Thoracic aorta (tissue), 2 donors: ENCODE data around the gene RNASE3. TPM values are rescaled to one million over a fixed set of nuclear protein-coding genes. Genes with fewer than 3 reads are reported as not detected.
A peak's percentile ranks its signal among the peaks of the same experiment; 100 is the strongest.
"Not testable (repeated sequence)": the region's sequence is repeated elsewhere in the genome, so short reads cannot be mapped to it uniquely, and the experiment has no call there.

Experiments used
- ATAC-seq: fragments of 150-250 bp; one replicate; pipeline ENCODE4 v1.8.0; 2017; ENCODE audit warnings: low read depth; ENCODE audit not compliant: insufficient number of reproducible peaks, low FRiP score
- DNase-seq: peaks from one replicate; pipeline ENCODE4 v3.0.0-alpha.2; 2020; ENCODE audit warnings: low spot score
- H3K27ac ChIP-seq, 2 donors: fragments of 200-600 bp; sonication (generic); 1 replicate in 1 of 2; 2 replicates in 1 of 2; pipeline ENCODE4 v1.5.1; 2016; ENCODE audit warnings: mild to moderate bottlenecking in 2 of 2, moderate library complexity in 2 of 2
- H3K27me3 ChIP-seq: fragments of 200-600 bp; sonication (generic); replicated peaks from 2 replicates; pipeline ENCODE4 v1.6.0; 2016; ENCODE audit warnings: mild to moderate bottlenecking; ENCODE audit not compliant: insufficient read depth
- H3K36me3 ChIP-seq: fragments of 200-600 bp; sonication (generic); one replicate; pipeline ENCODE4 v1.5.1; 2016
- H3K4me1 ChIP-seq, 2 donors: fragments of 200-600 bp; sonication (generic); 1 replicate in 1 of 2; 2 replicates in 1 of 2; pipeline versions ENCODE4 v1.5.1 to v1.6.0; 2016; ENCODE audit warnings: low read depth in 2 of 2, mild to moderate bottlenecking in 1 of 2; ENCODE audit not compliant: control insufficient read depth in 1 of 2
- H3K4me3 ChIP-seq: fragments of 200-600 bp; sonication (generic); 2 replicates; pipeline ENCODE4 v1.5.1; 2016; ENCODE audit warnings: mild to moderate bottlenecking
- H3K9me3 ChIP-seq: fragments of 200-600 bp; sonication (generic); 2 replicates; pipeline ENCODE4 v1.5.1; 2016
- total RNA-seq, 2 donors: library from RNA; depleted of rRNA; stranded (reverse); fragments of >200 nt; gene quantifications; one replicate each; pipeline versions ENCODE4 v1.1.0 to v1.2.3, GENCODE V29; 2016
- TF ChIP-seq, protein P1 (sequence below): fragments of 200-600 bp; sonication (generic); IDR thresholded peaks from one replicate; pipeline ENCODE4 v1.5.1; 2019; ENCODE audit warnings: antibody characterized with exemption

The RNASE3 gene
- total RNA-seq, 2 donors from 2014 or later, result not detected

DNA sequence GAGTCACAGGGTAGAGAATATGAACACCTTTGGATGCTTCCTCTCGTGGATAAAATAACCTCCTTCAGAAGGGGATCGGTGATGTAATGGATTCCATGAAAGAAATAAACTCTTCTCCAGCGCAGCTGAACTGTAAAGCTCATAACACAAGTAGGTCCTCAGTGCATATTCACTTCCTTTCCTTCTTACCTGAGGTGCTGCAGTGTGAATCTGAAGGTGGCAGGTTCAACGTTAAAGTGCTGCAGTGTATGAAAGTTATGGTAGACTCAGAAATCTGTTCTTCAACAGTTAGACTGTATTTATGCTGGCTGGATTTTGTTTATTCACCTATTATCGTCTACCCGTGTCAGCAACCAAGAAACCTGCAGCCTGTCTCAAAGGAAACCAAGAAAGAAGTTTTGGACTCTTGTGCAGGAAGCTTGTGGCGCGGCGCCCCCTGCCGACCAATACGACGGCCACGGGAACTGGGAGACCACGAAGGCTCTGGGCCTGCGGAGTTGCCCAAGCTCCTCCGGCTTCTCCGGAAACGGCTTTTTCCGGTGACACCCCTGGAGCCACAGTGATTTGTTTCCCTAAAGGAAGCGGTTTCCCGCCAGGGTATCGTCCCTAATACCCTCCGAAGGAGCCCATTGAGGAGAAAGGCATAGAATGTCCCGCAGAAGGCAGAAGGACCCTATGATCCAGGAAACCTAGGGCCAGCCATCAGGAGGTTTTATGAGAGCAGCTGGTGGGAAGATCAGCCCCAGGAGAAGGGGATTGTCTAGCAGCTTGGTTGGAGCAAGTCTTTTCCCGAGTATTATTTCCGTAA lies 17.6 kb upstream of the RNASE3 start:
- Histone ChIP-seq H3K9me3 (no peaks in the 10 kb centered on the region), H3K27me3 (no peaks in the 10 kb centered on the region), H3K36me3 (no peaks in the 10 kb centered on the region), H3K4me1 (peaks cover 0 to 7% of the 10 kb centered on the region in 2 donors), H3K27ac (no peak overlapping the region), H3K4me3 (peak overlapping the region; percentile 55)
- peak; percentile 28 for DNase-seq
- no peak for ATAC-seq
- TF ChIP-seq, protein P1, sequence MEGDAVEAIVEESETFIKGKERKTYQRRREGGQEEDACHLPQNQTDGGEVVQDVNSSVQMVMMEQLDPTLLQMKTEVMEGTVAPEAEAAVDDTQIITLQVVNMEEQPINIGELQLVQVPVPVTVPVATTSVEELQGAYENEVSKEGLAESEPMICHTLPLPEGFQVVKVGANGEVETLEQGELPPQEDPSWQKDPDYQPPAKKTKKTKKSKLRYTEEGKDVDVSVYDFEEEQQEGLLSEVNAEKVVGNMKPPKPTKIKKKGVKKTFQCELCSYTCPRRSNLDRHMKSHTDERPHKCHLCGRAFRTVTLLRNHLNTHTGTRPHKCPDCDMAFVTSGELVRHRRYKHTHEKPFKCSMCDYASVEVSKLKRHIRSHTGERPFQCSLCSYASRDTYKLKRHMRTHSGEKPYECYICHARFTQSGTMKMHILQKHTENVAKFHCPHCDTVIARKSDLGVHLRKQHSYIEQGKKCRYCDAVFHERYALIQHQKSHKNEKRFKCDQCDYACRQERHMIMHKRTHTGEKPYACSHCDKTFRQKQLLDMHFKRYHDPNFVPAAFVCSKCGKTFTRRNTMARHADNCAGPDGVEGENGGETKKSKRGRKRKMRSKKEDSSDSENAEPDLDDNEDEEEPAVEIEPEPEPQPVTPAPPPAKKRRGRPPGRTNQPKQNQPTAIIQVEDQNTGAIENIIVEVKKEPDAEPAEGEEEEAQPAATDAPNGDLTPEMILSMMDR, result peak; percentile 59

DNA sequence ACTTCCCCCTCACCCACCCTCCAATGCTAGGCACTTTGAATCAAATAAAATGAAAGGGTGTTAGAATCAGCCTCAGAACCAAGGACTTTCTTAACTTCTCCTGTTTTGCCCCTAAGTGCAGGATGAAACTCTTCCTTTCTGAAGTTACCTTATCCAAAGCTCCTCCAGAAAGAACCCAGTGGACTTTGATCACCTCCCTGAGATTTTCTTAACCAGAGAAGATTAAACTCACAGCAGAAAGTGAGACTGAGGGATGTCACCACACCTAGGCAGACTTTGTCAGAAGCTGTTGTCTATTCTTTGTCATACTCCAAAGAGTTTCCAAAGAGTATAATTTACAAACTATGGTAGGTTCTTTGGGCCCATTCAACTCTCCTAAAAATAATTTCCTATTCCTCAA lies 14.2 kb upstream of the RNASE3 start:
- peaks cover 0 to 7% of the 10 kb centered on the region in 2 donors for H3K4me1 ChIP-seq

DNA sequence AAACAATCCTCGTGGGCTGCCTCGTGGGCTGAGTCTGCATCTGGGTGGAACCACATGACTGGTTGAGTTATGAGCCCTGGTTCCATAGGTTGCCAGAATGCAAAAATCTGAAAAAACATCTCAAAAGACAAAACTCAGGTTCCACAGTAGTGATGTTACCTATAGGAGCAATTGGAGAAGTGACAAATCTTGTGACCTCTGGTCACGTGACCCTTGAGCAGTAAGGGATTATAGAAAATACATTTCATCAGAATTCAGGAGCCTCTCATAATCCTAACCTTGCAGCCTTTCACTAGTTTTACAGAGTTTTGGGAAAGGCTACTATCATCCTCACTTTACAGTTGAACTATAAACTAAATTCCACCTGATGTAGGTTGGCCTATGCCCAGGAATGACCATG lies 12.5 kb upstream of the RNASE3 start:
- ATAC-seq (no peak), DNase-seq (no peak)
- Histone ChIP-seq H3K27me3 (no peaks in the 10 kb centered on the region), H3K4me3 (no peak overlapping the region), H3K4me1 (peaks cover 0 to 4% of the 10 kb centered on the region in 2 donors), H3K36me3 (no peaks in the 10 kb centered on the region), H3K9me3 (no peaks in the 10 kb centered on the region), H3K27ac (no peak overlapping the region)
- TF ChIP-seq, protein P1, result no peak

More for the DNA sequence above, 14.2 kb upstream of the RNASE3 start:
- H3K27me3 ChIP-seq, result no peaks in the 10 kb centered on the region
- H3K4me3 ChIP-seq, result no peak overlapping the region
- DNase-seq, result no peak
- TF ChIP-seq, protein P1, result no peak
- H3K36me3 ChIP-seq, result no peaks in the 10 kb centered on the region
- no peak for ATAC-seq
- no peak overlapping the region for H3K27ac ChIP-seq
- H3K9me3 ChIP-seq, result no peaks in the 10 kb centered on the region

DNA sequence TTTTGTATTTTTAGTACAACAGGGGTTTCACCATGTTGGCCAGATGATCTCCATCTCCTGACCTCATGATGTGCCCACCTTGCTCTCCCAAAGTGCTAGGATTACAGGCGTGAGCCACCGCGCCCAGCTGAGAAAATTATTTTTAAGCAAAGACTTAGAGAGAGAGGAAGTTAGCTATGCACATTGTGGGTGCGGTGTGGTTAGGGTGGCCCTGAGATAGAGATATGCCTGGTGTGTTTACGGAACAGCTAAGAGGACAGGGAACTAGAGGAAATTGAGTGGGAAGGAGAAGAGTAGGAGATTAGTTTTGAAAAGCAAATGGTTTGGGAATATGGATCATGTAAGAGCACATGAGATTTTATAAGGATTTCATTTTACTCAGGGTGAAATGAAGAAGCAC lies 10.0 kb upstream of the RNASE3 start:
- not testable (repeated sequence) for H3K9me3 ChIP-seq, ATAC-seq, H3K27me3 ChIP-seq, H3K27ac ChIP-seq, DNase-seq, H3K4me3 ChIP-seq, H3K4me1 ChIP-seq, H3K36me3 ChIP-seq

DNA sequence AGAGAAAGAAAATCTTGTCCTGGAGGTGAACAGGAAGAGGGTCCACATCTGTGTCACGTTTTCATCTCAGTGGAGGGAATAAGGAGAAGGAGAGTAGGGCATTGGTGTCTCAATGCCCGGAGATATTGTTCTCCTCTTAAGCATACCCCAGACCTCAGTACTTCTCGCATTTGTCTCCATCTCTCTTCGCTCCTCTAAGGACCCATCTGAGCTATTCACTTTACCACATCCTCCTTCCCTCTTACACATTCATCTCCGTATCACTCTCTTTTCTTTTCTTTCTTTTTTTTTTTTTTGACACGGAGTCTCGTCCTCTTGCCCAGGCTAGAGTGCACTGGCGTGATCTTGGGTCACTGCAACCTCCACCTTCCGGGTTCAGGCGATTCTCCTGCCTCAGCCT lies 8.4 kb upstream of the RNASE3 start:
- not testable (repeated sequence) for ATAC-seq, H3K4me3 ChIP-seq, H3K27ac ChIP-seq, H3K9me3 ChIP-seq, DNase-seq, H3K27me3 ChIP-seq, H3K4me1 ChIP-seq, H3K36me3 ChIP-seq

DNA sequence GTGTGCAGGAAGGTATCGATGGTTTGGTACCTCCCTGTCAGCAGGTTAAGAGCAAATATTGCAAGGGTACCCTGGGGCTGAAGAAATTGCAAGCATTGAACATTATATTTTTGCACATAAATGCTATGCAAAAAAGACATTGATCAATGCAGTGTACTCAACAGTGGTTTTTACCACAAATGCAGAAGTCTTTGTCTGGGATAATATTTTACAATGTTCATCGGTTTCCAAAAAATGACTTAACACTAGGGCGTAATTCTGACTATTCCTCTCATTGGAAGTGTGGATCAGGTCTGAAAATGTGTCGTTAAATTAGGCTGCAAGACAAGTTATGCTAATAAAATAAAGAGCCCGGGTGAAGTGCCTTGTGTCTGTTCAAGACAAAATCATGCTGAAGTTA lies 2.8 kb upstream of the RNASE3 start:
- not testable (repeated sequence) for DNase-seq, H3K4me3 ChIP-seq, ATAC-seq, H3K9me3 ChIP-seq, H3K4me1 ChIP-seq, H3K36me3 ChIP-seq, H3K27me3 ChIP-seq, H3K27ac ChIP-seq

DNA sequence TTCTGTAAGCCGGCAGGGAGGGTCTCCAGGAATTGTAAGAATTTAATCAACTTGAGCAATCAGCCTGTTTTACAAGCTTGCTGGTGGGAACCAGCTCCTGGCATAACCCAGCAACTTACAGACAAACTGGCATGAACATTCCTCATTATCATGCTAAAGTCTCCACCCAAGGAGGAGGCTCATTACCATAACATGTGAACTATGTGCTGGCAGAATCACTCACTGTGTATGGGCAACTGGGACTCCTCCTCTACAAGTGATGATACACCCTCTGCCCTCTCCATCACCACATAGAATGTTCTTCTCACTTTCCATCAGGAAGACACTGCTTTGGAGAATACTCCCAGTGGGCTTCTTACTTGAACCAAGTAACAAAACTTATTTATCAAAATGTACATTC lies 4.1 kb downstream of the RNASE3 start:
- H3K4me1 ChIP-seq, H3K27ac ChIP-seq, H3K27me3 ChIP-seq, H3K4me3 ChIP-seq, H3K36me3 ChIP-seq, H3K9me3 ChIP-seq, DNase-seq, ATAC-seq: not testable (repeated sequence)
